GM12865 (cell line): ENCODE measurements around the gene TRAPPC8.

Experiments used
- DNase-seq: peaks from one replicate; pipeline ENCODE4 v3.0.0; 2010; ENCODE audit warnings: low read depth
- H3K4me3 ChIP-seq: 2 replicates; pipeline ENCODE4 v1.5.1; 2011; ENCODE audit warnings: mild to moderate bottlenecking, low read depth, low read length, control low read depth
- CTCF ChIP-seq: IDR thresholded peaks from 2 replicates; pipeline ENCODE4 v1.5.1; 2011; ENCODE audit warnings: low read length, control low read depth, low read depth, inconsistent platforms; ENCODE audit not compliant: insufficient read depth; ENCODE audit errors: missing control alignments

The TRAPPC8 gene

GRCh38 chr18:31789409-31789808 is 153.5 kb downstream of the TRAPPC8 start:
- TF ChIP-seq CTCF, result no peak
- no peak overlapping the region for H3K4me3 ChIP-seq
- no peak for DNase-seq

DNA sequence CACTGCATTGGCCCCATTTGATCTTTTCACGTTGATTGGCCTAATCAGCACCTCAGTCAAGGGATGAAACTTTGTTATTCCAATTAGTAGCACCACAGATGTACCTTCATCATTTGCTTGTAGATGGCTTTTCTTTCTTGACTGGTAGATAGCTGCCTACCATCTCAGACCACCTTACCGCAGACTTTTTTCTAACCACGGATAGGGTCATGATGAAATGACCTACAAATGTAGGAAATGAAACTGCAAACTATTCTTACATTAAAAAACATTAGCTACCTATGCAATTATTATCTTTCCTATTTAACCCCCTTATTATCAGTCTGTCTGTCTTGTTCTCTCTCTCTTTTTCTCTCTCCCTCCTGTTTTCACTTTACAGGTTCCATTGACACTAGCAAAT is 159.9 kb downstream of the TRAPPC8 start:
- TF ChIP-seq CTCF, result no peak
- H3K4me3 ChIP-seq, result no peak overlapping the region
- no peak for DNase-seq
